NT2/D1 (cell line): Measurements from ENCODE around the gene P2RX2.

Experiments
- SUZ12 ChIP-seq: IDR thresholded peaks from 2 replicates; pipeline ENCODE4 v1.6.1; 2011; ENCODE audit not compliant: insufficient read length, insufficient read depth; ENCODE audit errors: extremely low read depth
- YY1 ChIP-seq: IDR thresholded peaks from 2 replicates; pipeline ENCODE4 v1.6.1; 2011; ENCODE audit not compliant: insufficient read length, insufficient read depth
- ZNF274 ChIP-seq: IDR thresholded peaks from 2 replicates; pipeline ENCODE4 v1.6.1; 2011; ENCODE audit warnings: mild to moderate bottlenecking, low read depth, low read length

DNA sequence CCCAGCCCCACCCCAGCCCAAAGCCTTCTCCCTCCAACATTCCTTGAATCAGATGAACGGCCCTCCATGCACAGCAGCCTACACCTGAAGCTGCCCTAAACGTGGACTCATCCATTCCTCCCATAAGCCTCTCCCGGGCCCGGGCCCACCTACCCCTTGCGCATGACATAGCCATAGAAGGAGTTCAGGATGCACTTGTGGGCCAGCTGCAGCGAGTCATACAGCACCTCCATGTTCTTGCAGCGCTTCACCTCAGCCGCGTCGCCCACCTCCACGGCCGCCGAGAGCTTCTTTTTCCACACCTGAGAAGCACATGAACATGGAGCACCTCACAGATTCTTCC is 46.5 kb downstream of the P2RX2 start:
- TF ChIP-seq ZNF274 (no peak), YY1 (no peak), SUZ12 (no peak)
